NCI-H1092 (cell line): ENCODE measurements around the gene FAM43B.
"Not testable (repeated sequence)": the region's sequence is repeated elsewhere in the genome, so short reads cannot be mapped to it uniquely, and the experiment has no call there.

ENCODE experiments used
- DNase-seq: peaks from one replicate; lab custom pipeline; 2025; lab: John Stamatoyannopoulos, UW

The FAM43B gene

DNA sequence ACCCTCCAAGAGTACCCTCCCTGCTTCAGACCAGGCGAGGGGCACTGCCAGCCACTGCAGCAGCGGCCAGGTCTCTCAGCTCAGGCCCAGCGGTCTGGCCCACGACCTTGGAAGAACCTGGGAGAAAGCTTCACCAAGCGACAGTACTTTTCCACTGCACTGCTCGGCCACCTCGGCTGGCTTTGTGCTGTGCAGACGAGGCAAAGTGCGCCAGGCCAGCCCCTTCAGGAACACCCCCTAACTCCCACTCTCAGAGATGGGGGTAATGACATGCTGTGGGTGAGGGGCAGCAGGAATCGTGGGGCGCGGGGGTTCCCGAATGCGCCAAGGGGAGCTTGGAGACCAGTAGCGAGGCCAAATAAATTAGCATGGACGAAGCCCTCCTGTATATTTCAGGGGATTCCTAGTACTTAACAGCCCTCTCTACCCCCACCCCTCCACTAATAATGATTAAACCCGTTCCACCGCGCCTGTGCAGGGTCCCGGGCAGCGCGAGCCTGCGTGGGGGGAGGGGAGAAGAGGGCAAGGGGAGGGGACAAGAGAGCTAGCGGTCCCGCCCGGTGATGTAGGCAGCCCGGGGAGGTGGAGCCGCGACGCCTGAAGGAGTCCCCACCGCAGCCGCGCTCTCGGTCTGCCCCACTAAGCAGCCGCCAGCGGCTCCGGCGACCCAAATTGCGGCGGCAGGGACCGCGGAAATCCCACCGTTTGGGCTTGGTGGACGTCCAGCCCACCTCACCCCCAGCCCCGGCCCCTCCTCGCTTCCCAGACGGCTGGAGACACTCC, at the start of gene FAM43B:
FAM43B (plus strand) TSS at position 629 of the 783 bp plus-strand sequence. CDS start 401 bp downstream, outside the sequence.
- DNase-seq, result no peak

DNA sequence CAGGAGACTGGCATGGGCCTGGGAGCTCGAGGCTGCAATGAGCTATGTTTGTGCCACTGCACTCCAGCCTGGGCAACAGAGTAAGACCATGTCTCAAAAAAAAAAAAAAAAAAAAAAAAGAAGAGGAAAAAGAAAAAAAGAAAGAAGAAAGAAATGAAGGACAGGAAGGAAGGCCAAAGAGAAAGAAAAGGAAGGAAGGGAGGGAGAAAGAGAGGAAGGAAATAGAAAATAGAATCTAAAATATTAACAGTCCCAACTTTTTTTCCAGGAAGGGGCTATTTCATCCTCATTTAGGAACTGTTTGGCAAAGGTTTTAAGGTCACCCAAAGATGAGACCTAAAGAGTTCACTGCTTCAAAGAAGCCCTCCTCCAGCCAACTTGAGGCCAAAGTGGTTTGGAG, 46.9 kb upstream of the FAM43B start:
- DNase-seq, result no peak

DNA sequence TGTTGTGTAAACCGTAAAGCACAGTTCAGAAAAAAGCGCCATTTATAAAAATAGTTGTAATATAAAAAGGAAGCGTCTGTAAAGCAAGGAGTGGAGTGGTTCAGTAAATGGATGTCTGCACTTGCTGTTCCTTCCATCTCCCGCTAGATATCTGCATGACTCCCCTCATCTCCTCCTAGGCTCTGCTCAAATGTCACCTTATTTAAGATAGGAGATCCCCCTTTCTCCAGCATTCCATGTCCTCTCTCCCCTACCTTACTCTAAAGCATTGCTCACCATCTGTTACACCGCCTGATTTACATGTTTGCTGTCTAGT, 45.2 kb upstream of the FAM43B start:
- no peak for DNase-seq

GRCh38 chr1:20507564-20508410, 44.6 kb upstream of the FAM43B start, which contains the start of gene MUL1:
Gene MUL1 (minus strand): TSS chr1:20508151. CDS start chr1:20508024, 127 bp downstream.
- peak; percentile 94 for DNase-seq

GRCh38 chr1:20508411-20508771, 44.0 kb upstream of the FAM43B start:
- DNase-seq, result no peak

- no peak for DNase-seq
These were observed 40.6 kb upstream of the FAM43B start for GRCh38 chr1:20511518-20512428.

DNA sequence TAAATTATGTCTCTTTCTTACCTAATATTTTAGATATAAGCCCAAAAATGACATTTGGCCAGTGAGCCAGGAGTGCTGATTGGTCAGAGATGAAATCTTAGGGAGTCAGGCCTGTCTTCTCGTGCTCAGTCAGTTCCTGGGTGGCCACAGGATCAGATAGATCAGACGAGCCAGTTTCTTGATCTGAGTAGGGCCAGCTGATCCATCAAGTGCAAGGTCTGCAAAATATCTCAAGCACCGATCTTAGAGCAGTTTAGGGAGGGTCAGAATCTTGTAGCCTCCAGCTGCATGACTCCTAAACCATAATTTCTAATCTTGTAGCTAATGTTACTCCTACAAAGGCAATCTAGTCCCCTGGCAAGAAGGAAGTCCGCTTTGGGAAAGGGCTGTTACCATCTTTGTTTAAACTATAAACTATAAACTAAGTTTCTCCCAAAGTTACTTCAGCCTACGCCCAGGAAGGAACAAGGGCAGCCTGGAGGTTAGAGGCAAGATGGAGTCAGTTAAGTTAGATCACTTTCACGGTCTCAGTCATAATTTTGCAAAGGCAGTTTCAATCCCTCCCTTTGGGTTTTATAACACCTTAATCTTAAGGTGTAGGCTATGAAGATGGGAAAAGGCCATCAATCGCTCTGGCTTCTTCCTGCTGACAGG, 32.6 kb upstream of the FAM43B start:
- DNase-seq, result not testable (repeated sequence)

DNA sequence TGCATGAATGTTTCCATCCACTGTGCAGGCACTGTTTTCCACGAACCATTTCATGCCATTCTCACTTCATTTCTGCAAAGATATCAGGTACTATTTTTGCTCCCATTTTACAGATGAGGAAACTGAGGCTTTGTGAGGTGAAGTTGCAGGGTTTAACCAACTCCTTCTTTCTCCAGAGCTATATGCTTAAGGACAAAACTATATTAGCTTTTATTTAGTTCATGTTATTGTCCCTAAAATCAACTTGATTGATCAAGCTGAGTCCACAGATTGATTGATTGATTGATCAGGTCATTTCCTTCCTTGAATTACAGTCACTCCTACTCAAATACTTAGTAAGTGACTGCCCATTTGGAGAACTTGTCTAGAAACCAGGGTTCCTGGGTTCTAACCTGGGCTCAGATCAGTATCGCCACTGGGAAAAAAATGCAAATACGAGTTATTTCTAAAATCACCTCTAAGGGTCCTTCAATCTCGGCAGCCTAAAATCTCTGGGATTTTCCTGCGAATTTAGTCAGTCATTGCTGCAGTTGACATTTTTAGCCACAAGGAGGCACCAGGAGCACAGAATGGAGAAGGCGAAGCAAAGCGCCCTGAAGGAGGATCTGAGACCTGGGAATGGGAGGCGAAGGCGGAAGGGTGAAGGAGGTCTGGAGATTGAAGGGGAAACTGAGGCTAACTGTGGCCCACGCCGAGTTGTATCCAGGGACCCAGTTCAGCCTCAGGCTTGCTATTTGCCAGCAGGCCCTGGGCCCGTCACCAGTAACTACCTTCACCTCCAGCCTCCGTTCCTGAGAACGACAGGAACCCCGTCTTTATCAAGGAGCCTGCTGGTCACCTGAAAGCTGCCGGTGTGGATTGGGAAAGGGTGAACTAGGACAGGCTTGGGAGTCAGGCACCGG, 30.2 kb upstream of the FAM43B start:
- DNase-seq, result peak; percentile 86

DNA sequence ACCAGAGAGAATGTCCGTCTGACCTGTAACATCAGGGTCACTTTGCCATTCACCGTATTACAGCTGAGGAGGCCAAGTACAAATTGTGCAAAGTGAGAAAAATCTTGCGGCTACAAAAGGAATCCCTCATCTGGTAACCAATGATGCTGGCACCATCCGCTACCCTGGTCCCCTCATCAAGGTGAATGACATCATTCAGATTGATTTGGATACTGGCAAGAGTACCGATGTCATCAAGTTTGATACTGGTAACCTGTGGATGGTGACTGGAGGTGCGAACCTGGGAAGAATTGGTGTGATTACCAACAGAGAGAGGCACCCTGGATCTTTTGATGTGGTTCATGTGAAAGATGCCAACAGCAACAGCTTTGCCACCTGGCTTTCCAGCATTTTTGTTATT, 26.1 kb upstream of the FAM43B start:
- DNase-seq, result no peak

DNA sequence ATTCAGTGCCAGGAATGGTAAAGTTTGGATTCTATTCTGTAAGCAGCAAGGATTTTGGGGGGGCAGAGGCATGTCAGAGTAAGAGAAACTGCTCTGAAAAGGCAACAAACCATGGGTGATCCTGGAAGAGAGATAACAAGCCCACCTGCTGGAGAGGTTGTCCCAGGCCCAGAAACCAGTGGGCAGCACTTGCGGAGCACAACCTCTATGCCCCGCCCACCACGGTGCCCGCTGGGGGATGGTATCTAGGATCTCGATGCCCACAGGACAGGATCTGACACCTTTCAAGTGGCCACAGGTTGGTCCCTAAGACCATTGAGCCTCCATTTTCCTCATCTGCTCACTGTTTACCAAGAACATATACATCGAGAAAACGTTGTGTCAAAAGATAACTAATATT, 24.2 kb upstream of the FAM43B start:
- DNase-seq, result no peak

- peak; percentile 32 for DNase-seq
These were observed 22.1 kb upstream of the FAM43B start for GRCh38 chr1:20530306-20530705.

DNA sequence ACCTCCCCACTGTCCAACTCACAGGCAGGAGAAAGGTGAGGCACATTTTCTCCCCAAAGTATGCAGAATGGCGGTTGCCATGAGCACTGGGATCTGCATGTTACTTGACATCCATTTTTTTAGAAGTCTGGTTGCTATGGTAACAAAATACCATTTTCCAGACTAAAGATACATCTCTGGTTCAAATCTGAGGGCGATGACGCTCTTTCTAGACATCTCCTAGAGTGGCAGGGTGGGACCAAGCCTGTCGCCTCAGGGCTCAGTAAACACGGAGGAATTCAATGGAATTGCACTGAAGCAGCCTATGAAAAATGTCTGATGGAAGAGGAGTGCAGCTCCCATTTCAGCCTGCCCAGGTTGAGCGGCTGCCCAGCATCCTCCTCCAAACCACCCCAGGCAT, 21.5 kb upstream of the FAM43B start:
- no peak for DNase-seq

DNA sequence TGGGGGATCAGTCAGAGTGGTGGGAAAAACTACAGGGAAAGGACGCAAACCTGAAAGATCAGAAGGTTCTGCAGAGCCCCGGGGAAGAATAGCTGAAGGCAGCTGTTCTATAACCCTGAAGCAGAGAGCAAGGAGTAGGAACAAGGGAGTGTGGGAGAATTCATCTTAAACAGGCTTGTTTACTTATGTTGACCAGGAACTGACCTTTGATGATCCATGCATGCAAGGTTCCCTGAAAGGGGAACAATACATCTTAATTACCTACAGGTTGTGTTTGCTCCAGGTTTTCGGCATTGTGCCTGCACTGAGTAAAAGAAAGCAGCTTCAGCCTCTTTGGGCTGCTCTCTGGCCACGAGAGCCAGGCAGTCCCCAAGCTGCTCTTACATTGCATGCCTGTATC, 18.7 kb upstream of the FAM43B start:
- no peak for DNase-seq

GRCh38 chr1:20534659-20535417, 17.5 kb upstream of the FAM43B start:
- no peak for DNase-seq

DNA sequence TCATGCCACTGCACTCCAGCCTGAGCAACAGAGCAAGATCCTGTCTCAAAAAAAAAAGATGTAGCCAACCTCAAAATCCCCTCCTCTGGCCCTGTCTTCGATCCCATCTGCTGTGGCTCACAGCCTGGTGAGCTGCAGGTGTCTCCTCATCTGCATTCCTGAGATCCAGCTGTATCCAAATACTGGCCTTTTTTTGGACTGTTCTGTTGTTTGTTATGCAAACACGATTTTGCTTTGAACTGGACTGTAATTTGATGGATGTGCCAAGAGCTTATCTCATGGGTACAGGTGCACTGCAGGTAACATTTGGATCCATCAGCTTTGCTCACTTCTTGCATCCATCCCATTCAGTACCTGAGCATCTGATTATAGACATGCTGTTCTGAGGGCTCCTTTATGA, 14.1 kb upstream of the FAM43B start:
- no peak for DNase-seq

DNA sequence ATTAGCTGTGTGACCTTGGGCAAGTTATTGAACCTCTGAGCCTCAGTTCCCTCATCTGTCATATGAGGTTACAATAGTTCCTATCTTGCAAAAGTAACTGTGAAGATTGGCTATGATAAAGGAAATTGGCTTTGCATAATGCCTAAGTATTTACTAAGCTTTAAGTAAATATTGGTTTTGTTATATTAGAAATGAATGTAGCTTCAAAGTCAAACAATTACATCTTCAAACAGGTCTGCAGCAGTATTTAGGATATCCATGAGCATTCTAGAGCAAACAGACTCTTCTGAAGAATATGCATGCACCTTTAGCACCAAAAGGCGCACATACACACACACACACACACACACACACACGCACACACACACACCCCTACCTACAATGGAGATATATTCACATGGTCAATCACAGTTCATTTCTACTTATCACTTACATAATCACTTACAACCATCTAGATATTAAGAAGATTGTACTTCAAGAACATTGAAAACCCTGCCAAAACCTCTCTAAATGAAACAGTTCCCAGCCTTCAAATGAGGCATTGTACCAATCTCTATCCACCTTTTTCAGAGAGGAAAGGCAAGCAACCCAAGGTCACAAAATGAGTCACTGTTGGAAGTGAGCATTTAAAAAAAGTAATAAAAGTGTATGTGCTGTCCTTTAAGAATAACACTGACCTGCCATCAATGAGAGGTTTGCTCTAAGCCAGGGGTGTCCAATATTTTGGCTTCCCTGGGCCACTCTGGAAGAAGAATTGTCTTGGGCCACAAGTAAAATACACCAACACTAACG, 13.4 kb upstream of the FAM43B start:
- no peak for DNase-seq

DNA sequence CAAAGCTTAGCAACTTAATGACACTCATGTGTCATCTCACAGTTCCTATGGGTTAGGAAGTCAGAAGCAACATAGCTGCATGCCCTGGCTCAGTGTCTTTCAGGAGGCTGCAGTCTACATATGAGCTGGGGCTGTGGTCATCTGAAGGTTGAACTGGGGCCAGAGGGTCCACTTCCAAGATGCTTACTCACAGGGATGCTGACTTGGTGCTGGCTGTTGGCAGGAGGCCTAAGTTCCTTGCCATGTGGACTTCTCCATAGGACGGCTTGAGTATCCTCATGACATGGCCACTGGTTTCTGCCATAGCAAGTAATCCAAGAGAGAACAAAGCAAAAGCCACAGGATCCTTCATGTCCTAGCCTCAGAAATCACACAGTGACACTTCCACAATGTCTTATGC, 12.1 kb upstream of the FAM43B start:
- no peak for DNase-seq

DNA sequence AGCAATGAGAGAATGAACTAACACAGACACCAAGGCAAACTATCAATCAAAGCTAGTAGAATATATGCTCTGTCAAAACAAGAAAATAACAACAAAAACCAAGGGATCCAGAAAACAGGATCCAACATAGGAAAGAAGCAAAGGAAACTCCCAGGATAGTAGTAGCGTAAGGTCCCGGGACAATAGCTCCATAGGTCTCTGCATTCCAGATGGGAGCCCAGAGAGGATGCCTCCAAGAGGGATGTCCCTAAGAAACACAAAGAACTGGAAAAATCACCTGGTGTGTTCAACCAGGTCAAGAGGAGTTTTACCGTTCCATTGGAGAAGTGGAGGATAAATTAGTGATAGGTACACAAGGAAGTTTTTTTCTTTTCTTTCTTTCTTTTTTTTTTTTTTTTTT, 5.7 kb upstream of the FAM43B start:
- no peak for DNase-seq

- DNase-seq, result no peak
These were observed 1.2 kb upstream of the FAM43B start for GRCh38 chr1:20551161-20551560.
